CD14-positive monocyte (primary cell): ENCODE results near the gene CAPN14. TPM values are rescaled to one million over a fixed set of nuclear protein-coding genes. Genes with fewer than 3 reads are reported as not detected.

ENCODE experiments used
- DNase-seq, 3 donors: peaks; one replicate each; pipeline ENCODE4 v3.0.0-alpha.2; 2011 to 2022
- H2AFZ ChIP-seq: 2 replicates; pipeline ENCODE4 v1.6.0; 2012; ENCODE audit warnings: mild to moderate bottlenecking, low read depth, low read length, inconsistent platforms; ENCODE audit not compliant: insufficient read depth, poor library complexity, severe bottlenecking
- H3K27ac ChIP-seq, 2 donors: 1 replicate in 1 of 2; 2 replicates in 1 of 2; pipeline ENCODE4 v1.5.1; 2012 to 2013; ENCODE audit warnings: low read length in 2 of 2, control low read depth in 1 of 2, inconsistent platforms in 1 of 2, low read depth in 1 of 2, mild to moderate bottlenecking in 1 of 2
- H3K27me3 ChIP-seq, 2 donors: one replicate each; pipeline versions ENCODE4 v1.6.0 to v1.6.1; 2011 to 2013; ENCODE audit warnings: low read length in 2 of 2; ENCODE audit not compliant: control insufficient read depth in 2 of 2, insufficient read depth in 2 of 2
- H3K36me3 ChIP-seq, 2 donors: replicated peaks in 1 of 2; 1 replicate in 1 of 2; 2 replicates in 1 of 2; pipeline versions ENCODE4 v1.5.1 to v1.6.1; 2012 to 2013; ENCODE audit warnings: low read length in 2 of 2, control low read depth in 1 of 2, inconsistent platforms in 1 of 2, mild to moderate bottlenecking in 1 of 2; ENCODE audit not compliant: insufficient read depth in 2 of 2, control insufficient read depth in 1 of 2
- H3K4me1 ChIP-seq, 2 donors: 1 replicate in 1 of 2; 2 replicates in 1 of 2; pipeline versions ENCODE4 v1.5.1 to v1.6.1; 2012 to 2013; ENCODE audit warnings: low read length in 2 of 2, control low read depth in 1 of 2, inconsistent platforms in 1 of 2, mild to moderate bottlenecking in 1 of 2, moderate library complexity in 1 of 2; ENCODE audit not compliant: insufficient read depth in 2 of 2, control insufficient read depth in 1 of 2
- H3K4me2 ChIP-seq: replicated peaks from 2 replicates; pipeline ENCODE3; 2012; ENCODE audit warnings: low read length, moderate library complexity, mild to moderate bottlenecking; ENCODE audit not compliant: poor library complexity, severe bottlenecking; ENCODE audit errors: extremely low read depth
- H3K4me3 ChIP-seq, 3 experiments: fragments of 200-600 bp in 1 of 3; sonication (generic) in 1 of 3; replicated peaks in 1 of 3; 1 replicate in 2 of 3; 2 replicates in 1 of 3; pipeline ENCODE4 v1.5.1; 2011 to 2013; ENCODE audit warnings: low read length in 3 of 3, mild to moderate bottlenecking in 3 of 3, control low read depth in 2 of 3, low read depth in 2 of 3, inconsistent platforms in 1 of 3, moderate library complexity in 1 of 3
- H3K79me2 ChIP-seq: 2 replicates; pipeline ENCODE4 v1.6.0; 2012; ENCODE audit warnings: mild to moderate bottlenecking, control low read depth, inconsistent platforms, low read length, moderate library complexity; ENCODE audit not compliant: insufficient read depth
- H3K9ac ChIP-seq: 2 replicates; pipeline ENCODE4 v1.6.0; 2017; ENCODE audit warnings: low read length, mild to moderate bottlenecking; ENCODE audit not compliant: insufficient read depth, poor library complexity, severe bottlenecking
- H3K9me3 ChIP-seq, 2 donors: replicated peaks in 1 of 2; 1 replicate in 1 of 2; 2 replicates in 1 of 2; pipeline versions ENCODE4 v1.5.1 to v1.6.1; 2012 to 2013; ENCODE audit warnings: low read length in 2 of 2, control low read depth in 1 of 2; ENCODE audit not compliant: control insufficient read depth in 1 of 2, insufficient read depth in 1 of 2
- H4K20me1 ChIP-seq: 2 replicates; pipeline ENCODE4 v1.6.0; 2012; ENCODE audit warnings: mild to moderate bottlenecking, low read length, control low read depth, moderate library complexity; ENCODE audit not compliant: insufficient read depth
- H3K27ac Mint-ChIP-seq, 7 donors: one replicate each; pipeline ENCODE4 v1.8.0; 2020; ENCODE audit warnings: mild to moderate bottlenecking in 7 of 7, mixed read lengths in 7 of 7, moderate library complexity in 6 of 7, inconsistent platforms in 2 of 7
- H3K27me3 Mint-ChIP-seq, 3 donors: one replicate each; pipeline ENCODE4 v1.8.0; 2021 to 2022; ENCODE audit warnings: low read depth in 3 of 3, mild to moderate bottlenecking in 3 of 3, mixed read lengths in 3 of 3, moderate library complexity in 3 of 3, inconsistent platforms in 1 of 3
- H3K36me3 Mint-ChIP-seq, 2 donors: one replicate each; pipeline ENCODE4 v1.8.0; 2020; ENCODE audit warnings: mixed read lengths in 2 of 2, inconsistent platforms in 1 of 2, mild to moderate bottlenecking in 1 of 2
- H3K4me1 Mint-ChIP-seq: one replicate; pipeline ENCODE4 v1.8.0; 2020; ENCODE audit warnings: mild to moderate bottlenecking, mixed read lengths
- H3K4me3 Mint-ChIP-seq, 2 donors: one replicate each; pipeline ENCODE4 v1.8.0; 2020; ENCODE audit warnings: mild to moderate bottlenecking in 2 of 2, mixed read lengths in 2 of 2, moderate library complexity in 1 of 2
- H3K9me3 Mint-ChIP-seq, 7 donors: one replicate each; pipeline ENCODE4 v1.8.0; 2020 to 2022; ENCODE audit warnings: mixed read lengths in 7 of 7, mild to moderate bottlenecking in 6 of 7, moderate library complexity in 6 of 7, inconsistent platforms in 2 of 7
- CTCF ChIP-seq: fragments of 200-600 bp; IDR thresholded peaks from one replicate; pipeline ENCODE4 v1.8.0; 2022; ENCODE audit warnings: antibody characterized with exemption, mild to moderate bottlenecking
- WGBS: methylation state at CpG from one replicate; pipeline ENCODE4 v1.1.5; 2013; ENCODE audit warnings: missing lambda C conversion rate; ENCODE audit not compliant: insufficient coverage; 5-methylcytosine and 5-hydroxymethylcytosine counted together
- intact Hi-C, 2 donors: fragments of 100-400 bp; cut with micrococcal nuclease; formaldehyde crosslinking; loops; one replicate each; pipeline versions ENCODE4 v1.15.0 to v1.15.1; 2023
- polyA plus RNA-seq, 3 donors: library from polyadenylated mRNA; depleted of rRNA in 1 of 3; unstranded in 2 of 3; stranded (reverse) in 1 of 3; fragments of 300-500 nt in 2 of 3; fragments of >200 nt in 1 of 3; fragmentation: Illumina TruSeq in 2 of 3; gene quantifications; 1 replicate in 2 of 3; 2 replicates in 1 of 3; pipeline ENCODE4 v1.2.3, GENCODE V29; 2012 to 2021

The CAPN14 gene
- polyA plus RNA-seq, 3 donors, result not detected

- H3K27ac ChIP-seq, result no peak overlapping the region
- H3K4me1 Mint-ChIP-seq, result no peaks in the 10 kb centered on the region
- 70% methylated on average over 2 of the region's 3 CpGs for WGBS
- no peak overlapping the region for H3K4me3 ChIP-seq
- H3K9me3 Mint-ChIP-seq, result no peaks in the 10 kb centered on the region
- no peaks in the 10 kb centered on the region for H3K9me3 ChIP-seq
- no peak overlapping the region for H3K4me2 ChIP-seq
- peaks cover 0 to 7% (median 0%) of the 10 kb centered on the region in 3 donors for H3K27me3 Mint-ChIP-seq
- no peaks in the 10 kb centered on the region for H4K20me1 ChIP-seq
- H3K4me1 ChIP-seq, result no peaks in the 10 kb centered on the region
- no peak overlapping the region for H2AFZ ChIP-seq
- no peaks in the 10 kb centered on the region for H3K36me3 ChIP-seq
- no peaks in the 10 kb centered on the region for H3K79me2 ChIP-seq
- DNase-seq, result no peak
- H3K4me3 Mint-ChIP-seq, result no peak overlapping the region
- TF ChIP-seq CTCF, result no peak
- no peaks in the 10 kb centered on the region for H3K36me3 Mint-ChIP-seq
- H3K27me3 ChIP-seq, result no peaks in the 10 kb centered on the region
- H3K27ac Mint-ChIP-seq, result peak overlapping the region in 1 of 7 donors; percentile 74
- intact Hi-C loops, result no loop called here
- no peak overlapping the region for H3K9ac ChIP-seq
These were observed 30.8 kb upstream of the CAPN14 start for GRCh38 chr2:31248139-31248538.

GRCh38 chr2:31247711-31248110 lies 30.4 kb upstream of the CAPN14 start:
- no peaks in the 10 kb centered on the region for H3K4me1 ChIP-seq
- H3K27me3 Mint-ChIP-seq, result peaks cover 0 to 7% (median 0%) of the 10 kb centered on the region in 3 donors
- H4K20me1 ChIP-seq, result no peaks in the 10 kb centered on the region
- H3K36me3 Mint-ChIP-seq, result no peaks in the 10 kb centered on the region
- DNase-seq, result no peak
- H3K36me3 ChIP-seq, result no peaks in the 10 kb centered on the region
- WGBS, result 93% methylated on average over 5 of the region's 5 CpGs
- no peak for TF ChIP-seq CTCF
- no peaks in the 10 kb centered on the region for H3K79me2 ChIP-seq
- no peak overlapping the region for H3K27ac ChIP-seq
- H3K27ac Mint-ChIP-seq, result peak overlapping the region in 1 of 7 donors; percentile 21
- intact Hi-C loops, result no loop called here
- H3K4me2 ChIP-seq, result no peak overlapping the region
- no peak overlapping the region for H3K4me3 ChIP-seq
- H3K27me3 ChIP-seq, result no peaks in the 10 kb centered on the region
- no peak overlapping the region for H2AFZ ChIP-seq
- H3K4me3 Mint-ChIP-seq, result no peak overlapping the region
- no peaks in the 10 kb centered on the region for H3K9me3 Mint-ChIP-seq
- no peaks in the 10 kb centered on the region for H3K9me3 ChIP-seq
- H3K9ac ChIP-seq, result no peak overlapping the region
- H3K4me1 Mint-ChIP-seq, result no peaks in the 10 kb centered on the region
